K562 (cell line): ENCODE results near the gene OLFML2A. TPM values are rescaled to one million over a fixed set of nuclear protein-coding genes. Genes with fewer than 3 reads are reported as not detected.
A peak's percentile ranks its signal among the peaks of the same experiment; 100 is the strongest.

Experiments used
- ARID1B ChIP-seq: fragments of 450-650 bp; IDR thresholded peaks from 2 replicates; pipeline ENCODE4 v1.6.1; 2016; ENCODE audit warnings: antibody characterized with exemption, mild to moderate bottlenecking, inconsistent platforms
- ATF7 ChIP-seq: fragments of 450-650 bp; IDR thresholded peaks from 2 replicates; pipeline ENCODE4 v1.7.1; 2014; ENCODE audit warnings: mild to moderate bottlenecking, moderate library complexity
- CEBPG ChIP-seq, 3 experiments: fragments of 200-800 bp in 1 of 3; sonication (Bioruptor generic) in 1 of 3; sonication (generic) in 1 of 3; formaldehyde crosslinking in 1 of 3; IDR thresholded peaks in 2 of 3; conservative IDR thresholded peaks in 1 of 3; 2 replicates each; pipeline versions ENCODE4 v1.6.1 to v1.8.0; 2016 to 2022; ENCODE audit warnings: missing compliant biosample characterization in 2 of 3, missing genetic modification characterization in 2 of 3, mild to moderate bottlenecking in 1 of 3, missing genetic modification reagents in 1 of 3
- DPF2 ChIP-seq: fragments of 450-650 bp; IDR thresholded peaks from 2 replicates; pipeline ENCODE4 v1.6.1; 2016
- ESRRA ChIP-seq: fragments of 450-650 bp; IDR thresholded peaks from 2 replicates; pipeline ENCODE4 v1.6.1; 2014; ENCODE audit warnings: low read depth, mild to moderate bottlenecking, moderate library complexity, borderline replicate concordance
- EWSR1 ChIP-seq: fragments of 450-650 bp; IDR thresholded peaks from 2 replicates; pipeline ENCODE4 v1.6.1; 2018; ENCODE audit warnings: borderline replicate concordance, mild to moderate bottlenecking, low read depth, moderate library complexity; ENCODE audit not compliant: partially characterized antibody
- FOSL1 ChIP-seq: fragments of 200-800 bp; sonication (Bioruptor generic); conservative IDR thresholded peaks from 2 replicates; pipeline ENCODE4 v1.6.1; 2016; ENCODE audit warnings: missing genetic modification characterization, missing compliant biosample characterization
- HLTF ChIP-seq: fragments of 450-650 bp; IDR thresholded peaks from 2 replicates; pipeline ENCODE4 v1.6.1; 2016
- JUN ChIP-seq, 2 experiments: sonication (generic) in 1 of 2; formaldehyde crosslinking in 1 of 2; IDR thresholded peaks; 2 replicates each; pipeline versions ENCODE4 v1.6.1 to v1.8.0; 2012 to 2022; ENCODE audit warnings: borderline replicate concordance in 2 of 2, mild to moderate bottlenecking in 2 of 2, improper control_type of control experiment in 1 of 2, low read depth in 1 of 2, low read length in 1 of 2, missing genetic modification reagents in 1 of 2
- JUND ChIP-seq, 2 experiments: IDR thresholded peaks; 2 replicates in 1 of 2; 3 replicates in 1 of 2; pipeline ENCODE4 v1.6.1; 2011; ENCODE audit warnings: borderline replicate concordance in 2 of 2, low read depth in 2 of 2, low read length in 2 of 2, improper control_type of control experiment in 1 of 2, missing biosample characterization in 1 of 2, missing genetic modification characterization in 1 of 2, missing genetic modification reagents in 1 of 2
- LEF1 ChIP-seq: fragments of 450-650 bp; IDR thresholded peaks from 2 replicates; pipeline ENCODE4 v1.6.1; 2016; ENCODE audit warnings: mild to moderate bottlenecking
- MEIS2 ChIP-seq: fragments of 450-650 bp; IDR thresholded peaks from 2 replicates; pipeline ENCODE4 v1.6.1; 2014; ENCODE audit warnings: mild to moderate bottlenecking; ENCODE audit not compliant: partially characterized antibody
- MTA1 ChIP-seq: fragments of 450-650 bp; IDR thresholded peaks from 2 replicates; pipeline ENCODE4 v1.6.1; 2017; ENCODE audit warnings: borderline replicate concordance
- MTA3 ChIP-seq: fragments of 450-650 bp; formaldehyde crosslinking; IDR thresholded peaks from 2 replicates; pipeline ENCODE4 v1.6.1; 2017; ENCODE audit warnings: mild to moderate bottlenecking, borderline replicate concordance
- NFE2 ChIP-seq: IDR thresholded peaks from 2 replicates; pipeline ENCODE4 v1.6.1; 2014; ENCODE audit warnings: antibody characterized with exemption, low read depth
- NFRKB ChIP-seq: fragments of 450-650 bp; IDR thresholded peaks from 2 replicates; pipeline ENCODE4 v1.6.1; 2016; ENCODE audit warnings: low read depth
- NFYB ChIP-seq: IDR thresholded peaks from 2 replicates; pipeline ENCODE4 v1.6.1; 2011; ENCODE audit warnings: mild to moderate bottlenecking, moderate library complexity; ENCODE audit not compliant: insufficient read length; ENCODE audit errors: extremely low read depth
- NR2C2 ChIP-seq, 2 experiments: fragments of 200-800 bp in 1 of 2; sonication (Bioruptor generic) in 1 of 2; sonication (generic) in 1 of 2; formaldehyde crosslinking in 1 of 2; IDR thresholded peaks; 2 replicates each; pipeline versions ENCODE4 v1.6.1 to v1.8.0; 2016 to 2022; ENCODE audit warnings: mild to moderate bottlenecking in 1 of 2, missing compliant biosample characterization in 1 of 2, missing genetic modification characterization in 1 of 2, missing genetic modification reagents in 1 of 2
- SMARCE1 ChIP-seq: fragments of 450-650 bp; IDR thresholded peaks from 2 replicates; pipeline ENCODE4 v1.7.1; 2016; ENCODE audit warnings: mild to moderate bottlenecking
- ZNF121 ChIP-seq: sonication (generic); formaldehyde crosslinking; conservative IDR thresholded peaks from 2 replicates; pipeline ENCODE4 v1.8.0; 2022; ENCODE audit warnings: missing genetic modification reagents
- ZNF175 ChIP-seq: fragments of 200-800 bp; sonication (Bioruptor generic); IDR thresholded peaks from 2 replicates; pipeline ENCODE4 v1.6.1; 2016; ENCODE audit warnings: low read depth, mild to moderate bottlenecking, missing genetic modification characterization, missing compliant biosample characterization
- ZNF398 ChIP-seq: fragments of 250-450 bp; sonication (Bioruptor Pico); IDR thresholded peaks from 2 replicates; pipeline ENCODE4 v1.8.0; 2021; ENCODE audit warnings: moderate library complexity, mild to moderate bottlenecking, inconsistent platforms
- ZNF589 ChIP-seq: fragments of 200-800 bp; sonication (Bioruptor generic); IDR thresholded peaks from 2 replicates; pipeline ENCODE4 v1.6.1; 2016; ENCODE audit warnings: low read depth, missing genetic modification characterization, missing compliant biosample characterization
- polyA plus RNA-seq, 8 experiments: library from polyadenylated mRNA; depleted of rRNA in 4 of 8; stranded (reverse) in 5 of 8; unstranded in 3 of 8; fragments of >200 nt; fragmentation: Nextera tagmentation in 2 of 8; fragmentation: Illumina TruSeq in 1 of 8; extraction: Ambion mirVana in 2 of 8; extraction: Trizol in 1 of 8; gene quantifications; 2 replicates each; pipeline versions ENCODE4 v1.2.1 to v1.2.3, GENCODE V29; 2011 to 2014; ENCODE audit warnings: inconsistent platforms in 1 of 8, missing spikeins in 1 of 8
- total RNA-seq, 7 experiments: library from RNA; depleted of rRNA in 6 of 7; stranded (reverse); fragments of >200 nt in 6 of 7; fragmentation: Illumina TruSeq in 2 of 7; extraction: Trizol in 2 of 7; gene quantifications; 2 replicates each; pipeline versions ENCODE4 v1.2.1 to v1.2.3, GENCODE V29; 2011 to 2021; ENCODE audit warnings: low replicate concordance in 1 of 7
- TF ChIP-seq, protein P1 (sequence below): fragments of 200-800 bp; sonication (Bioruptor generic); IDR thresholded peaks from 2 replicates; pipeline ENCODE4 v1.6.1; 2017; ENCODE audit warnings: missing genetic modification characterization, missing compliant biosample characterization

OLFML2A gene
- total and polyA plus RNA-seq, 9 of the 15 experiments (the other 6 are each of a cell fraction or from before 2014, with no cell fraction given), result 0.16 TPM; not detected in 8

GRCh38 chr9:124743686-124744348 lies 33.1 kb upstream of the OLFML2A start (continued):
- peak; percentile 57 for TF ChIP-seq ATF7
- 0 out of 2 replicates have a peak, but pooled peaks have one; percentile 56 for TF ChIP-seq MTA3
- TF ChIP-seq, protein P1, sequence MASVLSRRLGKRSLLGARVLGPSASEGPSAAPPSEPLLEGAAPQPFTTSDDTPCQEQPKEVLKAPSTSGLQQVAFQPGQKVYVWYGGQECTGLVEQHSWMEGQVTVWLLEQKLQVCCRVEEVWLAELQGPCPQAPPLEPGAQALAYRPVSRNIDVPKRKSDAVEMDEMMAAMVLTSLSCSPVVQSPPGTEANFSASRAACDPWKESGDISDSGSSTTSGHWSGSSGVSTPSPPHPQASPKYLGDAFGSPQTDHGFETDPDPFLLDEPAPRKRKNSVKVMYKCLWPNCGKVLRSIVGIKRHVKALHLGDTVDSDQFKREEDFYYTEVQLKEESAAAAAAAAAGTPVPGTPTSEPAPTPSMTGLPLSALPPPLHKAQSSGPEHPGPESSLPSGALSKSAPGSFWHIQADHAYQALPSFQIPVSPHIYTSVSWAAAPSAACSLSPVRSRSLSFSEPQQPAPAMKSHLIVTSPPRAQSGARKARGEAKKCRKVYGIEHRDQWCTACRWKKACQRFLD (CRISPR knock-in tag), result peak; percentile 60; the same call in 1 of the 2 replicates
- 0 out of 2 replicates have a peak, but pooled peaks have one; percentile 58 for TF ChIP-seq HLTF
- TF ChIP-seq ESRRA, result peak; percentile 33; the same call in 1 of the 2 replicates
- peak; percentile 86 for TF ChIP-seq FOSL1 (tag)
- peak; percentile 76 for TF ChIP-seq ARID1B
- TF ChIP-seq ZNF589 (CRISPR knock-in tag), result 0 out of 2 replicates have a peak, but pooled peaks have one; percentile 59
- peak; percentile 94 for TF ChIP-seq JUND (IDR thresholded peaks at IDR 0.05; ENCODE audit: borderline replicate concordance, low read depth, low read length)
- TF ChIP-seq JUND (tag; IDR thresholded peaks at IDR 0.05; ENCODE audit: borderline replicate concordance, low read depth, low read length), result peak; percentile 89; the same call in 1 of the 3 replicates
- peak; percentile 25; the same call in 1 of the 2 replicates for TF ChIP-seq ZNF121
- TF ChIP-seq ZNF398 (CRISPR knock-in tag), result no peak
- TF ChIP-seq EWSR1, result no peak
- TF ChIP-seq SMARCE1, result peak; percentile 77
- no peak for TF ChIP-seq NR2C2 (CRISPR knock-in tag; IDR thresholded peaks at IDR 0.05)
- TF ChIP-seq NR2C2 (tag; IDR thresholded peaks at IDR 0.05), result peak; percentile 78
- TF ChIP-seq MTA1, result no peak
- 0 out of 2 replicates have a peak, but pooled peaks have one; percentile 49 for TF ChIP-seq NFRKB
- peak; percentile 73; the same call in 1 of the 2 replicates for TF ChIP-seq JUN (IDR thresholded peaks at IDR 0.05; ENCODE audit: borderline replicate concordance, low read depth, low read length)
- no peak for TF ChIP-seq JUN (CRISPR knock-in tag; IDR thresholded peaks at IDR 0.05; ENCODE audit: borderline replicate concordance)
- no peak for TF ChIP-seq NFYB
- TF ChIP-seq MEIS2, result peak; percentile 41
- peak; percentile 70 for TF ChIP-seq DPF2
- TF ChIP-seq CEBPG (CRISPR knock-in tag; IDR thresholded peaks at IDR 0.05), result 0 out of 2 replicates have a peak, but pooled peaks have one; percentile 29
- TF ChIP-seq CEBPG (tag; conservative IDR thresholded peaks at IDR 0.05 in 1 of 2, IDR thresholded peaks at IDR 0.05 in 1 of 2), result no peak; a peak in 1 of 4 replicates
- 0 out of 2 replicates have a peak, but pooled peaks have one; percentile 21 for TF ChIP-seq ZNF175
- TF ChIP-seq LEF1, result peak; percentile 56; the same call in 1 of the 2 replicates
- peak; percentile 47; the same call in 1 of the 2 replicates for TF ChIP-seq NFE2
